HG02840 (cell line): ENCODE measurements around the gene BRIP1.
"Not testable (repeated sequence)": the region's sequence is repeated elsewhere in the genome, so short reads cannot be mapped to it uniquely, and the experiment has no call there.

Experiments
- ATAC-seq: cut with Tn5 transposase; IDR thresholded peaks from one replicate; pipeline ENCODE4 v1.9.1; 2021; ENCODE audit warnings: mild to moderate bottlenecking, moderate library complexity, moderate number of reproducible peaks; ENCODE audit not compliant: unreplicated experiment, low FRiP score

The BRIP1 gene

GRCh38 chr17:61833536-61834193 is 29.7 kb downstream of the BRIP1 start:
- no peak for ATAC-seq

- no peak for ATAC-seq
Measured at GRCh38 chr17:61832463-61832862, 30.9 kb downstream of the BRIP1 start.

- ATAC-seq: no peak
Measured at GRCh38 chr17:61831099-61831498, 32.2 kb downstream of the BRIP1 start.

- ATAC-seq: no peak
Measured at GRCh38 chr17:61828694-61829093, 34.6 kb downstream of the BRIP1 start.

GRCh38 chr17:61827649-61828395 is 35.5 kb downstream of the BRIP1 start:
- no peak for ATAC-seq

- not testable (repeated sequence) for ATAC-seq
Measured at GRCh38 chr17:61826866-61827265, 36.5 kb downstream of the BRIP1 start.

- ATAC-seq: not testable (repeated sequence)
Measured at GRCh38 chr17:61826198-61826597, 37.1 kb downstream of the BRIP1 start.

- ATAC-seq: no peak
Measured at GRCh38 chr17:61825448-61826137, 37.7 kb downstream of the BRIP1 start.

GRCh38 chr17:61822326-61823285 is 40.7 kb downstream of the BRIP1 start:
- no peak for ATAC-seq

GRCh38 chr17:61821655-61822054 is 41.7 kb downstream of the BRIP1 start:
- ATAC-seq: no peak

- not testable (repeated sequence) for ATAC-seq
Measured at GRCh38 chr17:61819265-61819664, 44.1 kb downstream of the BRIP1 start.

GRCh38 chr17:61818225-61818624 is 45.1 kb downstream of the BRIP1 start:
- no peak for ATAC-seq

- no peak for ATAC-seq
Measured at GRCh38 chr17:61817452-61817851, 45.9 kb downstream of the BRIP1 start.

GRCh38 chr17:61816538-61816937 is 46.8 kb downstream of the BRIP1 start:
- no peak for ATAC-seq

GRCh38 chr17:61815863-61816503 is 47.3 kb downstream of the BRIP1 start:
- ATAC-seq: no peak

- ATAC-seq: no peak
Measured at GRCh38 chr17:61814485-61814884, 48.8 kb downstream of the BRIP1 start.

- no peak for ATAC-seq
Measured at GRCh38 chr17:61813211-61813610, 50.1 kb downstream of the BRIP1 start.

- no peak for ATAC-seq
Measured at GRCh38 chr17:61812747-61813146, 50.6 kb downstream of the BRIP1 start.

GRCh38 chr17:61809816-61810392 is 53.4 kb downstream of the BRIP1 start:
- no peak for ATAC-seq
